HTR-8/SVneo (cell line): ENCODE measurements around the gene REXO4.

Experiments
- DNase-seq: peaks from one replicate; pipeline ENCODE4 v3.0.0; 2011; ENCODE audit warnings: low spot score, mixed read lengths; ENCODE audit not compliant: insufficient read length
- FAIRE-seq: peaks from 2 replicates; lab custom pipeline; 2011; peaks lifted over from hg19 to GRCh38; lab: Jason Lieb, UNC

Gene REXO4

GRCh38 chr9:133372144-133372543 is 45.7 kb downstream of the REXO4 start:
- no peak for DNase-seq
- FAIRE-seq = no peak

GRCh38 chr9:133371261-133371711 is 46.5 kb downstream of the REXO4 start:
- FAIRE-seq (no peak), DNase-seq (no peak)

GRCh38 chr9:133370685-133371084 is 47.1 kb downstream of the REXO4 start:
- DNase-seq (no peak), FAIRE-seq (no peak)

GRCh38 chr9:133369933-133370332 is 47.9 kb downstream of the REXO4 start:
- FAIRE-seq (no peak), DNase-seq (no peak)

GRCh38 chr9:133369422-133369821 is 48.4 kb downstream of the REXO4 start:
- FAIRE-seq = no peak
- DNase-seq = no peak

GRCh38 chr9:133368249-133368881 is 49.4 kb downstream of the REXO4 start:
- DNase-seq (no peak), FAIRE-seq (no peak)

GRCh38 chr9:133367778-133368177 is 50.0 kb downstream of the REXO4 start:
- no peak for DNase-seq
- FAIRE-seq = no peak

- DNase-seq (no peak), FAIRE-seq (no peak)
Observed at GRCh38 chr9:133367221-133367620, 50.6 kb downstream of the REXO4 start.

GRCh38 chr9:133366435-133366834 is 51.4 kb downstream of the REXO4 start:
- DNase-seq (no peak), FAIRE-seq (no peak)

GRCh38 chr9:133362359-133363044 is 55.3 kb downstream of the REXO4 start:
- DNase-seq = no peak
- FAIRE-seq = no peak

GRCh38 chr9:133361507-133362092 is 56.2 kb downstream of the REXO4 start:
- no peak for DNase-seq
- no peak for FAIRE-seq

GRCh38 chr9:133360400-133361393 is 57.1 kb downstream of the REXO4 start:
- no peak for DNase-seq
- FAIRE-seq = no peak

- FAIRE-seq = no peak
- DNase-seq = no peak
Observed at GRCh38 chr9:133359399-133360175, 58.2 kb downstream of the REXO4 start.

GRCh38 chr9:133357656-133358055 is 60.2 kb downstream of the REXO4 start:
- DNase-seq = no peak
- no peak for FAIRE-seq

GRCh38 chr9:133356391-133357091 is 61.3 kb downstream of the REXO4 start, which contains the start of the genes SURF1 and SURF2:
SURF1 (minus strand) TSS chr9:133356487; CDS start chr9:133356453, 34 bp downstream.
SURF2 (plus strand) TSS chr9:133356550; CDS start chr9:133356593, 43 bp downstream.
- no peak for FAIRE-seq
- DNase-seq = peak; percentile 76
